IMR-90 (cell line): ENCODE measurements around the gene CHD9. TPM values are rescaled to one million over a fixed set of nuclear protein-coding genes. Genes with fewer than 3 reads are reported as not detected.

Experiments
- ATAC-seq: fragments of 200-7000 bp; cut with Tn5 transposase; 2 replicates; pipeline ENCODE4 v1.9.1; 2020; ENCODE audit warnings: low read depth, mild to moderate bottlenecking, moderate library complexity
- BruUV-seq: library from RNA; stranded (reverse); fragments of 400-500 nt; replicated peaks from 2 replicates; lab custom pipeline; 2021; lab: Mats Ljungman, UMichigan
- CTCF ChIA-PET: fragments of 300-600 bp; formaldehyde crosslinking; extraction: SDS; loops from one replicate; lab custom pipeline; 2021; ENCODE audit warnings: antibody characterized with exemption; lab: Yijun Ruan, JAX
- POLR2A ChIA-PET: fragments of 300-600 bp; sonication (Branson Sonifier 250); formaldehyde crosslinking; loops from one replicate; lab custom pipeline; 2022; ENCODE audit warnings: antibody characterized with exemption; ENCODE audit not compliant: unreplicated experiment; lab: Charles Lee
- DNase-seq: peaks from one replicate; pipeline ENCODE4 v3.0.0; 2013
- H2AFZ ChIP-seq: replicated peaks from 2 replicates; pipeline ENCODE3; 2013; ENCODE audit warnings: low read length, mild to moderate bottlenecking; ENCODE audit not compliant: poor library complexity
- H2AK5ac ChIP-seq: 2 replicates; pipeline ENCODE4 v1.6.1; 2013; ENCODE audit warnings: low read depth, low read length, inconsistent platforms
- H2AK9ac ChIP-seq: replicated peaks from 2 replicates; pipeline ENCODE3; 2013; ENCODE audit warnings: mild to moderate bottlenecking, low read depth, low read length, moderate library complexity; ENCODE audit not compliant: poor library complexity
- H2BK120ac ChIP-seq: 2 replicates; pipeline ENCODE4 v1.6.1; 2013; ENCODE audit warnings: low read depth, low read length, inconsistent platforms
- H2BK15ac ChIP-seq: 3 replicates; pipeline ENCODE4 v1.6.1; 2013; ENCODE audit warnings: low read depth, low read length, inconsistent platforms
- H2BK20ac ChIP-seq: 2 replicates; pipeline ENCODE4 v1.6.1; 2013; ENCODE audit warnings: low read depth, mild to moderate bottlenecking, inconsistent platforms, low read length, moderate library complexity
- H2BK5ac ChIP-seq: 2 replicates; pipeline ENCODE4 v1.6.1; 2013; ENCODE audit warnings: mild to moderate bottlenecking, low read depth, low read length, inconsistent platforms; ENCODE audit not compliant: poor library complexity, severe bottlenecking
- H3K14ac ChIP-seq: replicated peaks from 2 replicates; pipeline ENCODE4 v1.6.1; 2013; ENCODE audit warnings: low read depth, low read length, inconsistent platforms
- H3K18ac ChIP-seq: 2 replicates; pipeline ENCODE4 v1.6.1; 2013; ENCODE audit warnings: low read depth, low read length, control low read depth
- H3K23ac ChIP-seq: 2 replicates; pipeline ENCODE4 v1.6.1; 2013; ENCODE audit warnings: low read depth, low read length, inconsistent platforms
- H3K27ac ChIP-seq: 2 replicates; pipeline ENCODE4 v1.5.1; 2013; ENCODE audit warnings: mild to moderate bottlenecking, control low read depth, low read length; ENCODE audit not compliant: insufficient read depth
- H3K27me3 ChIP-seq: 2 replicates; pipeline ENCODE4 v1.6.1; 2013; ENCODE audit warnings: low read length; ENCODE audit not compliant: control insufficient read depth, insufficient read depth
- H3K36me3 ChIP-seq: 2 replicates; pipeline ENCODE4 v1.6.1; 2013; ENCODE audit warnings: low read length, mixed read lengths; ENCODE audit not compliant: control insufficient read depth, insufficient read depth
- H3K4ac ChIP-seq: 2 replicates; pipeline ENCODE4 v1.6.1; 2013; ENCODE audit warnings: low read depth, low read length, inconsistent platforms
- H3K4me1 ChIP-seq: 2 replicates; pipeline ENCODE4 v1.6.1; 2013; ENCODE audit warnings: low read length, mixed read lengths; ENCODE audit not compliant: control insufficient read depth, insufficient read depth
- H3K4me2 ChIP-seq: 2 replicates; pipeline ENCODE4 v1.6.1; 2013; ENCODE audit warnings: low read depth, mild to moderate bottlenecking, control low read depth, low read length, moderate library complexity
- H3K4me3 ChIP-seq: 2 replicates; pipeline ENCODE4 v1.5.1; 2013; ENCODE audit warnings: low read depth, mild to moderate bottlenecking, control low read depth, low read length, moderate library complexity; ENCODE audit not compliant: insufficient read depth
- H3K56ac ChIP-seq: 2 replicates; pipeline ENCODE4 v1.6.1; 2013; ENCODE audit warnings: low read length, inconsistent platforms; ENCODE audit not compliant: insufficient read depth; ENCODE audit errors: extremely low read depth
- H3K79me1 ChIP-seq, 2 experiments: 2 replicates each; pipeline ENCODE4 v1.6.1; 2013; ENCODE audit warnings: low read length in 2 of 2, inconsistent platforms in 1 of 2, low read depth in 1 of 2
- H3K9ac ChIP-seq: 2 replicates; pipeline ENCODE4 v1.6.1; 2013; ENCODE audit warnings: low read depth, low read length, control low read depth
- H3K9me1 ChIP-seq: 2 replicates; pipeline ENCODE4 v1.6.1; 2013; ENCODE audit warnings: low read length, inconsistent platforms; ENCODE audit not compliant: insufficient read depth
- H3K9me3 ChIP-seq: 2 replicates; pipeline ENCODE4 v1.6.1; 2013; ENCODE audit warnings: low read length; ENCODE audit not compliant: control insufficient read depth, insufficient read depth
- H4K20me1 ChIP-seq: 2 replicates; pipeline ENCODE4 v1.6.1; 2013; ENCODE audit warnings: low read length, inconsistent platforms; ENCODE audit not compliant: insufficient read depth
- H4K5ac ChIP-seq: 2 replicates; pipeline ENCODE4 v1.6.1; 2013; ENCODE audit warnings: mild to moderate bottlenecking, low read depth, low read length, control low read depth
- H4K8ac ChIP-seq, 2 experiments: 2 replicates each; pipeline ENCODE4 v1.6.1; 2013; ENCODE audit warnings: low read depth in 2 of 2, low read length in 2 of 2, control low read depth in 1 of 2, inconsistent platforms in 1 of 2
- H4K91ac ChIP-seq: 2 replicates; pipeline ENCODE4 v1.6.1; 2013; ENCODE audit warnings: low read depth, low read length, inconsistent platforms; ENCODE audit not compliant: insufficient read depth
- BHLHE40 ChIP-seq: fragments of 150-350 bp; IDR thresholded peaks from 2 replicates; pipeline ENCODE4 v1.6.1; 2016; ENCODE audit warnings: mild to moderate bottlenecking, low read depth, low read length
- CEBPB ChIP-seq: IDR thresholded peaks from 2 replicates; pipeline ENCODE4 v1.6.1; 2012; ENCODE audit warnings: low read depth, low read length, improper control_type of control experiment
- CHD1 ChIP-seq: IDR thresholded peaks from 2 replicates; pipeline ENCODE4 v1.6.1; 2012; ENCODE audit warnings: low read depth, low read length, improper control_type of control experiment
- FOS ChIP-seq: fragments of 150-350 bp; IDR thresholded peaks from 2 replicates; pipeline ENCODE4 v1.6.1; 2016; ENCODE audit warnings: low read depth, low read length
- MAFK ChIP-seq: IDR thresholded peaks from 2 replicates; pipeline ENCODE4 v1.6.1; 2012; ENCODE audit warnings: low read depth, low read length, improper control_type of control experiment
- MAZ ChIP-seq: IDR thresholded peaks from 2 replicates; pipeline ENCODE4 v1.6.1; 2012; ENCODE audit warnings: low read depth, mild to moderate bottlenecking, low read length, improper control_type of control experiment, moderate library complexity, borderline replicate concordance
- MXI1 ChIP-seq: IDR thresholded peaks from 2 replicates; pipeline ENCODE4 v1.6.1; 2012; ENCODE audit warnings: low read depth, mild to moderate bottlenecking, low read length, moderate library complexity, borderline replicate concordance
- NFE2L2 ChIP-seq: fragments of 150-350 bp; IDR thresholded peaks from 2 replicates; pipeline ENCODE4 v1.6.1; 2016; ENCODE audit warnings: low read depth, mild to moderate bottlenecking, low read length
- POLR2A ChIP-seq: IDR thresholded peaks from 2 replicates; pipeline ENCODE4 v1.6.1; 2012; ENCODE audit warnings: mild to moderate bottlenecking, low read depth, low read length
- RAD21 ChIP-seq: IDR thresholded peaks from 2 replicates; pipeline ENCODE4 v1.6.1; 2012; ENCODE audit warnings: low read length, improper control_type of control experiment
- RCOR1 ChIP-seq: IDR thresholded peaks from 2 replicates; pipeline ENCODE4 v1.6.1; 2012; ENCODE audit warnings: mild to moderate bottlenecking, low read length, improper control_type of control experiment; ENCODE audit not compliant: insufficient replicate concordance
- RFX5 ChIP-seq: IDR thresholded peaks from 2 replicates; pipeline ENCODE4 v1.8.0; 2012; ENCODE audit warnings: low read depth, mild to moderate bottlenecking, low read length, moderate library complexity
- SMC3 ChIP-seq: fragments of 150-350 bp; IDR thresholded peaks from 2 replicates; pipeline ENCODE4 v1.6.1; 2016; ENCODE audit warnings: low read depth, mild to moderate bottlenecking, antibody characterized with exemption, low read length, moderate library complexity
- WGBS, 2 experiments: methylation state at CpG; one replicate each; pipeline versions ENCODE4 v1.1.5 to v1.1.7; 2013; ENCODE audit warnings: missing lambda C conversion rate in 2 of 2; ENCODE audit not compliant: insufficient read length in 1 of 2; ENCODE audit errors: extremely low coverage in 2 of 2; 5-methylcytosine and 5-hydroxymethylcytosine counted together
- dilution Hi-C: fragments of 300-500 bp; cut with HindIII; formaldehyde crosslinking; loops from one replicate; pipeline ENCODE4 v1.14.3; 2018; ENCODE audit warnings: low sequenced_read_pairs; ENCODE audit not compliant: unreplicated experiment
- in situ Hi-C: fragments of 300-500 bp; cut with MboI; formaldehyde crosslinking; loops from 3 replicates; pipeline ENCODE4 v1.14.3; 2019; ENCODE audit warnings: low sequenced_read_pairs, inconsistent platforms, mixed read lengths
- intact Hi-C: fragments of 100-400 bp; cut with micrococcal nuclease; formaldehyde crosslinking; loops from 2 replicates; pipeline ENCODE4 v1.10.0; 2022
- polyA plus RNA-seq, 3 experiments: library from polyadenylated mRNA; depleted of rRNA; stranded (reverse); fragments of >200 nt; gene quantifications; 2 replicates each; pipeline ENCODE4 v1.2.3, GENCODE V29; 2012; ENCODE audit warnings: low replicate concordance in 1 of 3
- total RNA-seq: library from RNA; depleted of rRNA; stranded (reverse); fragments of >200 nt; gene quantifications from 2 replicates; pipeline ENCODE4 v1.2.3, GENCODE V29; 2012
- TF ChIP-seq, protein P1 (sequence below): conservative IDR thresholded peaks from 2 replicates; pipeline ENCODE4 v1.5.1; 2012; ENCODE audit warnings: mild to moderate bottlenecking, low read depth, low read length, improper control_type of control experiment
- TF ChIP-seq, protein P2 (sequence below): fragments of 150-350 bp; IDR thresholded peaks from 2 replicates; pipeline ENCODE4 v1.6.1; 2016; ENCODE audit warnings: low read depth, mild to moderate bottlenecking, low read length, moderate library complexity, borderline replicate concordance
- TF ChIP-seq, protein P3 (sequence below): fragments of 150-350 bp; IDR thresholded peaks from 2 replicates; pipeline ENCODE4 v1.6.1; 2017; ENCODE audit warnings: mild to moderate bottlenecking, antibody characterized with exemption, low read length, low read depth

CHD9 gene
- total and polyA plus RNA-seq, 2 of the 4 experiments (the other 2 are of a cell fraction), result 9.1 to 48.8 TPM

- CTCF ChIA-PET, result no interaction called here
Measured at GRCh38 chr16:53304334-53304733, 249.5 kb downstream of the CHD9 start.

More at GRCh38 chr16:53304334-53304733, 249.5 kb downstream of the CHD9 start:
- Histone ChIP-seq H3K4me3 (no peak overlapping the region), H3K56ac (no peak overlapping the region), H3K23ac (no peak overlapping the region), H3K9me1 (peaks cover 2% of the 10 kb centered on the region; the same call in 1 of the 2 replicates), H4K20me1 (no peaks in the 10 kb centered on the region), H3K9me3 (no peaks in the 10 kb centered on the region), H3K4me1 (no peaks in the 10 kb centered on the region), H3K14ac (no peak overlapping the region), H2AFZ (no peak overlapping the region), H2AK5ac (no peak overlapping the region), H3K36me3 (peaks cover 44% of the 10 kb centered on the region), H4K91ac (no peak overlapping the region), H3K27me3 (no peaks in the 10 kb centered on the region), H3K18ac (no peak overlapping the region), H2BK20ac (no peak overlapping the region), H2BK15ac (no peak overlapping the region), H3K4ac (no peak overlapping the region), H3K79me1 (peaks cover 0 to 4% of the 10 kb centered on the region in 2 experiments; a peak in 2 of 4 replicates), H2BK5ac (no peak overlapping the region), H4K5ac (no peak overlapping the region), H3K9ac (no peak overlapping the region), H2BK120ac (no peak overlapping the region), H4K8ac (no peak overlapping the region), H3K4me2 (no peak overlapping the region), H3K27ac (no peak overlapping the region), H2AK9ac (no peak overlapping the region)
- intact Hi-C loops (no loop called here), in situ Hi-C loops (no loop called here), dilution Hi-C loops (no loop called here)
- POLR2A ChIA-PET, result no interaction called here
- WGBS, 2 experiments, result no CpG with 5 or more reads among the region's 2 CpGs
- DNase-seq, result no peak
- no TSS peak for BruUV-seq
- TF ChIP-seq NFE2L2 (no peak), BHLHE40 (no peak), MAZ (no peak), SMC3 (no peak), MXI1 (no peak), RFX5 (no peak), CEBPB (no peak), RAD21 (no peak), FOS (no peak), POLR2A (no peak), CHD1 (no peak), RCOR1 (no peak), MAFK (no peak)
- TF ChIP-seq, protein P1, sequence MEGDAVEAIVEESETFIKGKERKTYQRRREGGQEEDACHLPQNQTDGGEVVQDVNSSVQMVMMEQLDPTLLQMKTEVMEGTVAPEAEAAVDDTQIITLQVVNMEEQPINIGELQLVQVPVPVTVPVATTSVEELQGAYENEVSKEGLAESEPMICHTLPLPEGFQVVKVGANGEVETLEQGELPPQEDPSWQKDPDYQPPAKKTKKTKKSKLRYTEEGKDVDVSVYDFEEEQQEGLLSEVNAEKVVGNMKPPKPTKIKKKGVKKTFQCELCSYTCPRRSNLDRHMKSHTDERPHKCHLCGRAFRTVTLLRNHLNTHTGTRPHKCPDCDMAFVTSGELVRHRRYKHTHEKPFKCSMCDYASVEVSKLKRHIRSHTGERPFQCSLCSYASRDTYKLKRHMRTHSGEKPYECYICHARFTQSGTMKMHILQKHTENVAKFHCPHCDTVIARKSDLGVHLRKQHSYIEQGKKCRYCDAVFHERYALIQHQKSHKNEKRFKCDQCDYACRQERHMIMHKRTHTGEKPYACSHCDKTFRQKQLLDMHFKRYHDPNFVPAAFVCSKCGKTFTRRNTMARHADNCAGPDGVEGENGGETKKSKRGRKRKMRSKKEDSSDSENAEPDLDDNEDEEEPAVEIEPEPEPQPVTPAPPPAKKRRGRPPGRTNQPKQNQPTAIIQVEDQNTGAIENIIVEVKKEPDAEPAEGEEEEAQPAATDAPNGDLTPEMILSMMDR, result no peak
- TF ChIP-seq, protein P2, sequence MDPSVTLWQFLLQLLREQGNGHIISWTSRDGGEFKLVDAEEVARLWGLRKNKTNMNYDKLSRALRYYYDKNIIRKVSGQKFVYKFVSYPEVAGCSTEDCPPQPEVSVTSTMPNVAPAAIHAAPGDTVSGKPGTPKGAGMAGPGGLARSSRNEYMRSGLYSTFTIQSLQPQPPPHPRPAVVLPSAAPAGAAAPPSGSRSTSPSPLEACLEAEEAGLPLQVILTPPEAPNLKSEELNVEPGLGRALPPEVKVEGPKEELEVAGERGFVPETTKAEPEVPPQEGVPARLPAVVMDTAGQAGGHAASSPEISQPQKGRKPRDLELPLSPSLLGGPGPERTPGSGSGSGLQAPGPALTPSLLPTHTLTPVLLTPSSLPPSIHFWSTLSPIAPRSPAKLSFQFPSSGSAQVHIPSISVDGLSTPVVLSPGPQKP, result no peak
- TF ChIP-seq, protein P3, sequence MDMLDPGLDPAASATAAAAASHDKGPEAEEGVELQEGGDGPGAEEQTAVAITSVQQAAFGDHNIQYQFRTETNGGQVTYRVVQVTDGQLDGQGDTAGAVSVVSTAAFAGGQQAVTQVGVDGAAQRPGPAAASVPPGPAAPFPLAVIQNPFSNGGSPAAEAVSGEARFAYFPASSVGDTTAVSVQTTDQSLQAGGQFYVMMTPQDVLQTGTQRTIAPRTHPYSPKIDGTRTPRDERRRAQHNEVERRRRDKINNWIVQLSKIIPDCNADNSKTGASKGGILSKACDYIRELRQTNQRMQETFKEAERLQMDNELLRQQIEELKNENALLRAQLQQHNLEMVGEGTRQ, result no peak
- no peak for ATAC-seq
